ENCODE measurements around the gene ARID1B.

GRCh38 chr6:157203764-157204163 is 426.6 kb downstream of the ARID1B start:
- TF ChIP-seq CTCF (IDR thresholded peaks at IDR 0.05; ENCODE audit: insufficient read depth, low read length, poor library complexity, severe bottlenecking) = no peak
- no peak for TF ChIP-seq EZH2phosphoT487 (conservative IDR thresholded peaks at IDR 0.05; ENCODE audit: low read length)
